A549 (cell line): ENCODE results near the gene ARHGEF11.

ENCODE experiments used
- BHLHE40 ChIP-seq: IDR thresholded peaks from 2 replicates; pipeline ENCODE4 v1.6.1; 2012; ENCODE audit warnings: low read depth, low read length, inconsistent platforms
- CTCF ChIP-seq: fragments of >200 bp; sonication (Bioruptor Twin); formaldehyde crosslinking; IDR thresholded peaks from 3 replicates; pipeline ENCODE4 v1.5.1; 2016
- EP300 ChIP-seq, 2 experiments: fragments of >200 bp; sonication (Bioruptor Twin); formaldehyde crosslinking; IDR thresholded peaks; 2 replicates in 1 of 2; 3 replicates in 1 of 2; pipeline ENCODE4 v1.6.1; 2016 to 2017
- NR3C1 ChIP-seq: fragments of >200 bp; sonication (Bioruptor Twin); formaldehyde crosslinking; IDR thresholded peaks from 3 replicates; pipeline ENCODE4 v1.6.1; 2017
- RCOR1 ChIP-seq: fragments of 150-350 bp; IDR thresholded peaks from 2 replicates; pipeline ENCODE4 v1.6.1; 2014; ENCODE audit warnings: antibody characterized with exemption, low read length, low read depth

GRCh38 chr1:157092831-157093230 is 47.3 kb upstream of the ARHGEF11 start:
- TF ChIP-seq EP300 (IDR thresholded peaks at IDR 0.05) (no peak), BHLHE40 (no peak), CTCF (no peak), RCOR1 (no peak), NR3C1 (no peak)
